IMR-90 (cell line): Measurements from ENCODE around the gene DMAP1. TPM values are rescaled to one million over a fixed set of nuclear protein-coding genes. Genes with fewer than 3 reads are reported as not detected.

Source experiments
- ATAC-seq: fragments of 200-7000 bp; cut with Tn5 transposase; 2 replicates; pipeline ENCODE4 v1.9.1; 2020; ENCODE audit warnings: low read depth, mild to moderate bottlenecking, moderate library complexity
- BruUV-seq: library from RNA; stranded (reverse); fragments of 400-500 nt; replicated peaks from 2 replicates; lab custom pipeline; 2021; lab: Mats Ljungman, UMichigan
- CTCF ChIA-PET: fragments of 300-600 bp; formaldehyde crosslinking; extraction: SDS; loops from one replicate; lab custom pipeline; 2021; ENCODE audit warnings: antibody characterized with exemption; lab: Yijun Ruan, JAX
- POLR2A ChIA-PET: fragments of 300-600 bp; sonication (Branson Sonifier 250); formaldehyde crosslinking; loops from one replicate; lab custom pipeline; 2022; ENCODE audit warnings: antibody characterized with exemption; ENCODE audit not compliant: unreplicated experiment; lab: Charles Lee
- DNase-seq: peaks from one replicate; pipeline ENCODE4 v3.0.0; 2013
- H2AFZ ChIP-seq: replicated peaks from 2 replicates; pipeline ENCODE3; 2013; ENCODE audit warnings: low read length, mild to moderate bottlenecking; ENCODE audit not compliant: poor library complexity
- H2AK5ac ChIP-seq: 2 replicates; pipeline ENCODE4 v1.6.1; 2013; ENCODE audit warnings: low read depth, low read length, inconsistent platforms
- H2AK9ac ChIP-seq: replicated peaks from 2 replicates; pipeline ENCODE3; 2013; ENCODE audit warnings: mild to moderate bottlenecking, low read depth, low read length, moderate library complexity; ENCODE audit not compliant: poor library complexity
- H2BK120ac ChIP-seq: 2 replicates; pipeline ENCODE4 v1.6.1; 2013; ENCODE audit warnings: low read depth, low read length, inconsistent platforms
- H2BK15ac ChIP-seq: 3 replicates; pipeline ENCODE4 v1.6.1; 2013; ENCODE audit warnings: low read depth, low read length, inconsistent platforms
- H2BK20ac ChIP-seq: 2 replicates; pipeline ENCODE4 v1.6.1; 2013; ENCODE audit warnings: low read depth, mild to moderate bottlenecking, inconsistent platforms, low read length, moderate library complexity
- H2BK5ac ChIP-seq: 2 replicates; pipeline ENCODE4 v1.6.1; 2013; ENCODE audit warnings: mild to moderate bottlenecking, low read depth, low read length, inconsistent platforms; ENCODE audit not compliant: poor library complexity, severe bottlenecking
- H3K14ac ChIP-seq: replicated peaks from 2 replicates; pipeline ENCODE4 v1.6.1; 2013; ENCODE audit warnings: low read depth, low read length, inconsistent platforms
- H3K18ac ChIP-seq: 2 replicates; pipeline ENCODE4 v1.6.1; 2013; ENCODE audit warnings: low read depth, low read length, control low read depth
- H3K23ac ChIP-seq: 2 replicates; pipeline ENCODE4 v1.6.1; 2013; ENCODE audit warnings: low read depth, low read length, inconsistent platforms
- H3K27ac ChIP-seq: 2 replicates; pipeline ENCODE4 v1.5.1; 2013; ENCODE audit warnings: mild to moderate bottlenecking, control low read depth, low read length; ENCODE audit not compliant: insufficient read depth
- H3K27me3 ChIP-seq: 2 replicates; pipeline ENCODE4 v1.6.1; 2013; ENCODE audit warnings: low read length; ENCODE audit not compliant: control insufficient read depth, insufficient read depth
- H3K36me3 ChIP-seq: 2 replicates; pipeline ENCODE4 v1.6.1; 2013; ENCODE audit warnings: low read length, mixed read lengths; ENCODE audit not compliant: control insufficient read depth, insufficient read depth
- H3K4ac ChIP-seq: 2 replicates; pipeline ENCODE4 v1.6.1; 2013; ENCODE audit warnings: low read depth, low read length, inconsistent platforms
- H3K4me1 ChIP-seq: 2 replicates; pipeline ENCODE4 v1.6.1; 2013; ENCODE audit warnings: low read length, mixed read lengths; ENCODE audit not compliant: control insufficient read depth, insufficient read depth
- H3K4me2 ChIP-seq: 2 replicates; pipeline ENCODE4 v1.6.1; 2013; ENCODE audit warnings: low read depth, mild to moderate bottlenecking, control low read depth, low read length, moderate library complexity
- H3K4me3 ChIP-seq: 2 replicates; pipeline ENCODE4 v1.5.1; 2013; ENCODE audit warnings: low read depth, mild to moderate bottlenecking, control low read depth, low read length, moderate library complexity; ENCODE audit not compliant: insufficient read depth
- H3K56ac ChIP-seq: 2 replicates; pipeline ENCODE4 v1.6.1; 2013; ENCODE audit warnings: low read length, inconsistent platforms; ENCODE audit not compliant: insufficient read depth; ENCODE audit errors: extremely low read depth
- H3K79me1 ChIP-seq, 2 experiments: 2 replicates each; pipeline ENCODE4 v1.6.1; 2013; ENCODE audit warnings: low read length in 2 of 2, inconsistent platforms in 1 of 2, low read depth in 1 of 2
- H3K9ac ChIP-seq: 2 replicates; pipeline ENCODE4 v1.6.1; 2013; ENCODE audit warnings: low read depth, low read length, control low read depth
- H3K9me1 ChIP-seq: 2 replicates; pipeline ENCODE4 v1.6.1; 2013; ENCODE audit warnings: low read length, inconsistent platforms; ENCODE audit not compliant: insufficient read depth
- H3K9me3 ChIP-seq: 2 replicates; pipeline ENCODE4 v1.6.1; 2013; ENCODE audit warnings: low read length; ENCODE audit not compliant: control insufficient read depth, insufficient read depth
- H4K20me1 ChIP-seq: 2 replicates; pipeline ENCODE4 v1.6.1; 2013; ENCODE audit warnings: low read length, inconsistent platforms; ENCODE audit not compliant: insufficient read depth
- H4K5ac ChIP-seq: 2 replicates; pipeline ENCODE4 v1.6.1; 2013; ENCODE audit warnings: mild to moderate bottlenecking, low read depth, low read length, control low read depth
- H4K8ac ChIP-seq, 2 experiments: 2 replicates each; pipeline ENCODE4 v1.6.1; 2013; ENCODE audit warnings: low read depth in 2 of 2, low read length in 2 of 2, control low read depth in 1 of 2, inconsistent platforms in 1 of 2
- H4K91ac ChIP-seq: 2 replicates; pipeline ENCODE4 v1.6.1; 2013; ENCODE audit warnings: low read depth, low read length, inconsistent platforms; ENCODE audit not compliant: insufficient read depth
- BHLHE40 ChIP-seq: fragments of 150-350 bp; IDR thresholded peaks from 2 replicates; pipeline ENCODE4 v1.6.1; 2016; ENCODE audit warnings: mild to moderate bottlenecking, low read depth, low read length
- CHD1 ChIP-seq: IDR thresholded peaks from 2 replicates; pipeline ENCODE4 v1.6.1; 2012; ENCODE audit warnings: low read depth, low read length, improper control_type of control experiment
- CTCF ChIP-seq: conservative IDR thresholded peaks from 2 replicates; pipeline ENCODE4 v1.5.1; 2012; ENCODE audit warnings: mild to moderate bottlenecking, low read depth, low read length, improper control_type of control experiment
- FOS ChIP-seq: fragments of 150-350 bp; IDR thresholded peaks from 2 replicates; pipeline ENCODE4 v1.6.1; 2016; ENCODE audit warnings: low read depth, low read length
- MAZ ChIP-seq: IDR thresholded peaks from 2 replicates; pipeline ENCODE4 v1.6.1; 2012; ENCODE audit warnings: low read depth, mild to moderate bottlenecking, low read length, improper control_type of control experiment, moderate library complexity, borderline replicate concordance
- NFE2L2 ChIP-seq: fragments of 150-350 bp; IDR thresholded peaks from 2 replicates; pipeline ENCODE4 v1.6.1; 2016; ENCODE audit warnings: low read depth, mild to moderate bottlenecking, low read length
- RCOR1 ChIP-seq: IDR thresholded peaks from 2 replicates; pipeline ENCODE4 v1.6.1; 2012; ENCODE audit warnings: mild to moderate bottlenecking, low read length, improper control_type of control experiment; ENCODE audit not compliant: insufficient replicate concordance
- SMC3 ChIP-seq: fragments of 150-350 bp; IDR thresholded peaks from 2 replicates; pipeline ENCODE4 v1.6.1; 2016; ENCODE audit warnings: low read depth, mild to moderate bottlenecking, antibody characterized with exemption, low read length, moderate library complexity
- WGBS, 2 experiments: methylation state at CpG; one replicate each; pipeline versions ENCODE4 v1.1.5 to v1.1.7; 2013; ENCODE audit warnings: missing lambda C conversion rate in 2 of 2; ENCODE audit not compliant: insufficient read length in 1 of 2; ENCODE audit errors: extremely low coverage in 2 of 2; 5-methylcytosine and 5-hydroxymethylcytosine counted together
- dilution Hi-C: fragments of 300-500 bp; cut with HindIII; formaldehyde crosslinking; loops from one replicate; pipeline ENCODE4 v1.14.3; 2018; ENCODE audit warnings: low sequenced_read_pairs; ENCODE audit not compliant: unreplicated experiment
- in situ Hi-C: fragments of 300-500 bp; cut with MboI; formaldehyde crosslinking; loops from 3 replicates; pipeline ENCODE4 v1.14.3; 2019; ENCODE audit warnings: low sequenced_read_pairs, inconsistent platforms, mixed read lengths
- intact Hi-C: fragments of 100-400 bp; cut with micrococcal nuclease; formaldehyde crosslinking; loops from 2 replicates; pipeline ENCODE4 v1.10.0; 2022
- polyA plus RNA-seq, 3 experiments: library from polyadenylated mRNA; depleted of rRNA; stranded (reverse); fragments of >200 nt; gene quantifications; 2 replicates each; pipeline ENCODE4 v1.2.3, GENCODE V29; 2012; ENCODE audit warnings: low replicate concordance in 1 of 3
- total RNA-seq: library from RNA; depleted of rRNA; stranded (reverse); fragments of >200 nt; gene quantifications from 2 replicates; pipeline ENCODE4 v1.2.3, GENCODE V29; 2012

Gene DMAP1
- total and polyA plus RNA-seq, 2 of the 4 experiments (the other 2 are of a cell fraction): 22.2 to 34.3 TPM

- POLR2A ChIA-PET: interaction anchor here (0.6 kb wide), 1 partner anchor 104 kb away, joined by 3 read pairs; no protein-coding TSS in a partner anchor
These were observed 7.5 kb downstream of the DMAP1 start for GRCh38 chr1:44220755-44221154.

More at GRCh38 chr1:44220755-44221154, 7.5 kb downstream of the DMAP1 start:
- peak overlapping the region; percentile 50 for H3K14ac ChIP-seq
- no peak overlapping the region for H3K4me3 ChIP-seq
- H3K4me2 ChIP-seq: 0 out of 2 replicates have a peak overlapping the region, but pooled peaks have one; percentile 21
- no peak overlapping the region for H4K5ac ChIP-seq
- H3K9me1 ChIP-seq: peaks cover 8% of the 10 kb centered on the region
- DNase-seq: no peak
- no peak overlapping the region for H3K18ac ChIP-seq
- peak overlapping the region; percentile 71 for H2AFZ ChIP-seq
- peaks cover 0 to 16% of the 10 kb centered on the region in 2 experiments; a peak in 2 of 4 replicates for H3K79me1 ChIP-seq
- no peak overlapping the region for H2BK15ac ChIP-seq
- H2BK20ac ChIP-seq: no peak overlapping the region
- no TSS peak for BruUV-seq
- intact Hi-C loops: loop anchor here (1.0 kb wide), 1 partner anchor 433 kb away; no protein-coding TSS in a partner anchor
- H3K4ac ChIP-seq: peak overlapping the region; percentile 66
- no peak overlapping the region for H3K9ac ChIP-seq
- ATAC-seq: no peak
- H4K8ac ChIP-seq: peak overlapping the region in 1 of 2 experiments; percentile 47; a peak in 2 of 4 replicates
- CTCF ChIA-PET: interaction anchor here (1.2 kb wide), 1 partner anchor 172 kb away, joined by 5 read pairs; no protein-coding TSS in a partner anchor
- H3K4me1 ChIP-seq: peaks cover 11% of the 10 kb centered on the region
- H2AK5ac ChIP-seq: peak overlapping the region; percentile 86; the same call in 1 of the 2 replicates
- dilution Hi-C loops: no loop called here
- no peak overlapping the region for H4K91ac ChIP-seq
- H3K56ac ChIP-seq: no peak overlapping the region; the same call in 1 of the 2 replicates
- 74% methylated on average over 2 of the region's 10 CpGs; no CpG with 5 or more reads in 1 of the 2 experiments for WGBS, 2 experiments
- peak overlapping the region; percentile 27 for H2BK5ac ChIP-seq
- TF ChIP-seq RCOR1 (no peak), CTCF (no peak), NFE2L2 (no peak), SMC3 (no peak), MAZ (no peak), CHD1 (no peak), FOS (no peak), BHLHE40 (no peak)
- H3K27me3 ChIP-seq: no peaks in the 10 kb centered on the region
- H4K20me1 ChIP-seq: peaks cover 12% of the 10 kb centered on the region
- H2BK120ac ChIP-seq: no peak overlapping the region
- H2AK9ac ChIP-seq: peak overlapping the region; percentile 73
- in situ Hi-C loops: no loop called here
- peaks cover 43% of the 10 kb centered on the region for H3K36me3 ChIP-seq
- H3K9me3 ChIP-seq: no peaks in the 10 kb centered on the region
- H3K23ac ChIP-seq: peak overlapping the region; percentile 47; the same call in 1 of the 2 replicates
- H3K27ac ChIP-seq: peak overlapping the region; percentile 26; the same call in 1 of the 2 replicates
